Activated CD8-positive, alpha-beta memory T cell treated with anti-CD3 and anti-CD28 coated beads, Interleukin-2, amount 50 U/mL, for 24 hours (primary cell): ENCODE measurements around the gene TNS3.

Experiments used
- DNase-seq: peaks from one replicate; pipeline ENCODE4 v3.0.0-alpha.2; 2020; ENCODE audit errors: extremely low read depth

The TNS3 gene

GRCh38 chr7:47581438-47581803, 490 bp downstream of the TNS3 start:
- DNase-seq: no peak

- DNase-seq: no peak
Measured at GRCh38 chr7:47580811-47581331, 1.0 kb downstream of the TNS3 start.

GRCh38 chr7:47580175-47580706, 1.7 kb downstream of the TNS3 start:
- DNase-seq: no peak

DNA sequence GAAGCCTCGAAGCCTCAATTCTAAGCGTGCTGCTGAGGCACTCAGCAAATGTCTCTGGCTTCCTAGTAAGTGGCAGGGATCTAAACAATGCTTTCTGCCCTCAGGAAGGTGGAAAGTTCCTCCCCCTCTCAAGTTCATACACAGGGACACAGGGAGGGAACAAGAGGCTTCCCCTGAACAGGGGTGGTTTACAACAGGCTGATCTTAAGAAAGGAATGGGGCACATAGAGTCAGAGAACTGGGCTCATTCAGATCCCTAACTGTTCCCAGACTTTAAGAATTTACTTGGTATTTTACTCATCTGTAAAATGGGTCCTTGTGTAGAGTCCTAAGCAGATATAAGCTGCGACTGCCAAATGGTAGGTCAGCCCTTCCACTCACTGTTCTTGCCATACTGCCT, 2.5 kb downstream of the TNS3 start:
- DNase-seq: no peak

DNA sequence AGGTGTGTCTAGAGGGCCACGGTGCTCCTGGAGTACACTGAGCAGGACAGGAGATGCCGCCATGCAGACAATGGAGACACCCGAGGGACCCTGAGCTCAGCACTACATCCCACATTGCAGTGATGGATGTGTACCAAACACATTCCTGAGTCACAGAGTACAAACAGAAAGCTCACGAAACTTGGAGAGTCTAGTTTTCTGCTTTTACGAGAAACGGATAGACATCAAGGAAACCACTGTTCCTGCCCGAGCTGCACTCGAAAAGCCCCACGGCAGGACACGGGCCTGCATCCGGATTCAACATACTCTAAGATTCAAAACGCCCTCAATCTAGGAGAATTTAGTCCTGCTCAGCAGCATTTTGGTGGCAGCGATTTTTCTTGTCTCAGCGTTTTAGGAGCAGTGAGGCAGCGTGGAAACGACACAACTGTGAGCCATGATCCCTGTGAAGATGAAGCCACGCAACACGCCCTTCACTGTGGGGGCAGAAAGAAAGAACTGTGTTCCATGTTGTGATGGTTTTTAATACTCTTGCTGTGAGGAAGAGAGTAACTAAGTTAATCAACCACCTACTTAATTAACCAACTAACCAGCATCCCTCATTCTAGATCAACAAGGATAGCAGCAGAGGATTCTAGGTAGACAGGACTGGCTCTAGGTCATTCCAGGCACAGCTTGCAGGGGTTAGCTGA, 3.2 kb downstream of the TNS3 start:
- no peak for DNase-seq

GRCh38 chr7:47577321-47577919, 4.5 kb downstream of the TNS3 start:
- DNase-seq: no peak

GRCh38 chr7:47576866-47577306, 5.0 kb downstream of the TNS3 start:
- no peak for DNase-seq

GRCh38 chr7:47576031-47576865, 5.7 kb downstream of the TNS3 start:
- no peak for DNase-seq

DNA sequence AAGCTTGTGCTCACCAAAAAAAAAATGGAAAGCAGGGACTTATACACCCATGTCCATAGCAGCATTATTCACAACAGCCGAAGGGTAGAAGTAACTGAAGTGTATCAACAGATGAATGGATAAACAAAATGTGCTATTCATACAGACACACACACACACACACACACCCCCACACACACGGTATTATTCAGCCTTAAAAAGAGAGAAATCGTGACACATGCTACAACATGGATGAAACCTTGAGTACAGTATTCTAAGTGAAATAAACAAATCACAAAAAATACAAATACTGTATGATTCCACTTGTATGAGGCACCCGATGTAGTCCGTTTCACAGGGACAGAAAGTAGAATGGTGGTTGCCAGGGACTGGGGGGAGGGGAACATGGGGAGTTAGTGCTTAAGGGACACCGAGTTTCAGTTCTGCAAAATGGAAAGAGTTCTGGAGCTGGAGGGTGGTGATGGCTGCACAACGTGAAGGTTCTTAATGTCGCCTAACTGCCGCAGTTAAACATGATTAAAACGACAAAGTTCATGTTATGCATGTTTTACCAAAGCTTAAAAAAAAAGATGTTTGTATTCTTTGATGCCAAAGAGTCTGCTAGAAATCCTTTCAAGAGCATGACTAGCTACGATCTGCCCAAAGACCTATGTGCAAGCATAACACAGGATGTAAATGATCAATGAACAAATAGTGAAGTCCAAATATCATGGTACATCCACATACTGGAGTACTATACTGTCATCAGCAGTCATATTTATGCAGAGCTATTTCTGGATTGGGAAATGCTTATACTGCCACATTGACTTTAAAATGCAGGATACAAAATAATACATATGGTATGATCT, 7.2 kb downstream of the TNS3 start:
- DNase-seq: no peak

DNA sequence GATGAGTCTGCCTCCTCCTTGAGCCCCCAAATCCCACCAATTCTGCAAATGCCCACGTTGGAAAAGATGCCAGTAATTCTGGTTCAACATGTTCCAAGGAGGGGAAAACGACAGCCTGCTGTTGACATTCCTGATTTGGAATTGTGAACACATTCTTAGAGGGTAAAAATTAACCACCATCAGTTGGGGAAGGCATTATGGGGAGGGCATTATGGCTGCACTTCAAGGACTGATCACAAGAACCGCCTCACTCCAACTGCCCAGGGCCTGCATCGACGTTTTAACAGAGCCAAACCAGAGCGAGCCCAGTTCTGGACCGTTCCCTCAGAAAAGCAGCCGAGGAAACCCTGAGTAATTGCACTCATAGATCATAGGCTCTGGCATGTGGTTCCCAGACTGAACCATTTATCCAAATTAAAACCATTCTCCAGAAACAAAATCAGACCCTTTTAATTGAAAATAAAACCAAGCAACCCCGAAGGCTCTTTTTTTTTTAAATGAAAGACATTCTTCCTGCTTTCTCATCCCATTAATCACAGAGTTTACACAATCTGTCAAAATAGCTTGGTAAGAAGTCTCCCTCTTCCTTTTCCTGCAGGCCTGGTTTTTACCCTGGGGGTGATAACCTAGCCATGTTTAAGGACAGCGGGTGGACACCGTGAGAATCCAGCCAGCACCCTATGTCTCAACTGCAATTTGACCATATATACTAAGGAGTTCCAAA, 8.0 kb downstream of the TNS3 start:
- no peak for DNase-seq

- DNase-seq: no peak
Measured at GRCh38 chr7:47572939-47573757, 8.8 kb downstream of the TNS3 start.

DNA sequence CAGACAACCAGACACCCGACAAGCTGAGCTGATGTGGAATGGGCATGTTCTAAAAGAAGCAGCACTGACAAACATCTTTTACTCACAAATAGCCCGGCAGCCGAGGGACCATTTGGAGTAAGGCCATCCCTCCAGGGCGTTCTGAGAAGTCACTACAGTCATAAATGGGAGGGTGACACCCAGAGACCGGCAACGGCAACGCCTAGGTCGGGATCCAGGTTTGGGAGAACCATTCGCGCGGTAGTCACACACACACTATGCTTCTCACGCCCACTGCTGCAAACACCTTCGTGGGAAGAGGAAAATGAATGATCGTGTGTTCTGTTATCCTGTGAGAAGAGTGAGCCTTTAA, 9.8 kb downstream of the TNS3 start:
- no peak for DNase-seq

DNA sequence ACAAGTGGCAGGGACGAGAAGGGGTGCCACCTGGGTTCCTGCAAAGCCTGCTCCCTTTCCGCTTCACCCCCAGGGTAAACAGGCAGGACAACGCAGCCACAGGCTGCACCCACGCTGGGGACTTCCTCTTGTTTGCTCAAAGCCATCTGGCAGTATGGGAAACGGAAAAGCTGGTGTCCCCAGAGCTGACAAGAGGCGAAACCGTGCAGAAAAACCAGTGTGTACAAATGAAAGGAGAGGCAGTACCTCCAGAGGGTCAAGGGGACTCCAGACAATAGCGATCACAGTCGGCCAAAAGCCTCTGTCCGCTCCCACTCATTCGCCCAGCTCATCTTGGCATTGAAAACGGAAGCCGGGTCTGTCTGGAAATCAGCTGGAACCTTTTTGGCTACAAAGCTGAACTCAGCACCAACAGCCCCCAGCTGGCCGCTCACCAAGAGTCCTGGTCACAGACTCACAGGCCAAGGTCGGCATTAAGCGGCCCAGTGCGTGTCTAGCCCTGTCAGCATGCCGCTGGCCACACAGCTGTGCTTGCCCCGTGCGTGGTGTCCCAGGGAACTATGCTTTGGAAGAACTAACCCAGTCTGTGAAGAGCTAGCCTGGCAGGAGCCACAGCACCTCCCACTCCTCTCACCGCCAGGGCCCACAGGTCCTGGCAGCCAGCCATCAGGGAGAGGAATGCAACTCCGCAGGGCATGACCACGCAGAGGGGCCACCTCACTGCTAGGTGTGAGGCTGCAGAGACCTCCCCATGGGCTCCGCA, 10.4 kb downstream of the TNS3 start:
- DNase-seq: no peak

- DNase-seq: no peak
Measured at GRCh38 chr7:47570649-47571050, 11.3 kb downstream of the TNS3 start.

DNA sequence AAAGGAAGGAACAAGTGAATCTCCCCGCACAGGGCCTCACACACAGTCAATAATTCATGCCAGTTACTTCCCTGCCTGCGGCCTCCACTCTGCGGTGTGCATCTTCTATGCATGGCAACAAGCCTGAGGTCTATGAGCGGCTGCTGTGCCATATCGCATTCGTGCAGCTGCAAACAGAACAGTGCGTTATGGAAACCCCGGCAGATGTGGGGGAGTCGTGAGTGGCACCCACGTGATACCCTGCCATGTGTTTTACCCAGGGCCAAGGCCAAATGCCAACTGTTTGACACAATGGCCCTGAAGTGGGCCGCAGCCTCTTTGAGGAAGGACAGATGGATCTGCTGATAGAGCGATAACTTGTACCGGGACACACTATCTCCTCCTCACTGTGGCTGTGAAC, 13.4 kb downstream of the TNS3 start:
- no peak for DNase-seq

GRCh38 chr7:47568056-47568455, 13.9 kb downstream of the TNS3 start:
- no peak for DNase-seq

GRCh38 chr7:47565640-47566250, 16.2 kb downstream of the TNS3 start:
- no peak for DNase-seq

GRCh38 chr7:47563521-47563920, 18.4 kb downstream of the TNS3 start:
- no peak for DNase-seq
